H1 (cell line): ENCODE measurements around the gene UMAD1. TPM values are rescaled to one million over a fixed set of nuclear protein-coding genes. Genes with fewer than 3 reads are reported as not detected.

Experiments used
- CTCF ChIA-PET: fragments of 300-600 bp; sonication (Branson Sonifier 250); formaldehyde crosslinking; loops from one replicate; lab custom pipeline; 2021; ENCODE audit not compliant: partially characterized antibody; lab: Charles Lee
- POLR2A ChIA-PET: fragments of 300-600 bp; sonication (Branson Sonifier 250); formaldehyde crosslinking; loops from one replicate; lab custom pipeline; 2021; ENCODE audit warnings: inconsistent platforms; ENCODE audit not compliant: partially characterized antibody; lab: Charles Lee
- DNase-seq, 2 experiments: peaks; one replicate each; pipeline versions ENCODE4 v3.0.0 to v3.0.0-alpha.2; 2010 to 2022; ENCODE audit warnings: low spot score in 2 of 2, low read depth in 1 of 2, mixed read lengths in 1 of 2
- FAIRE-seq: peaks from 2 replicates; lab custom pipeline; 2011; peaks lifted over from hg19 to GRCh38; lab: Jason Lieb, UNC
- H2AFZ ChIP-seq: 2 replicates; pipeline ENCODE4 v1.8.1; 2012; ENCODE audit warnings: low read length, inconsistent platforms
- H2AK5ac ChIP-seq: 2 replicates; pipeline ENCODE4 v1.6.1; 2013; ENCODE audit warnings: low read depth, low read length
- H2BK120ac ChIP-seq: replicated peaks from 2 replicates; pipeline ENCODE3; 2013; ENCODE audit warnings: low read depth, low read length, inconsistent platforms
- H2BK12ac ChIP-seq: 2 replicates; pipeline ENCODE4 v1.6.1; 2013; ENCODE audit warnings: low read depth, low read length
- H2BK15ac ChIP-seq: 2 replicates; pipeline ENCODE4 v1.6.1; 2013; ENCODE audit warnings: low read length
- H2BK20ac ChIP-seq: 2 replicates; pipeline ENCODE4 v1.6.1; 2013; ENCODE audit warnings: low read length
- H2BK5ac ChIP-seq: 2 replicates; pipeline ENCODE4 v1.6.1; 2013; ENCODE audit warnings: low read depth, low read length
- H3K14ac ChIP-seq: 2 replicates; pipeline ENCODE4 v1.6.1; 2013; ENCODE audit warnings: inconsistent platforms; ENCODE audit not compliant: insufficient read length
- H3K18ac ChIP-seq: 2 replicates; pipeline ENCODE4 v1.6.1; 2013; ENCODE audit warnings: low read length; ENCODE audit errors: extremely low read depth
- H3K23ac ChIP-seq: 2 replicates; pipeline ENCODE4 v1.6.1; 2013; ENCODE audit warnings: inconsistent platforms; ENCODE audit not compliant: insufficient read length
- H3K23me2 ChIP-seq: 2 replicates; pipeline ENCODE4 v1.6.1; 2013; ENCODE audit warnings: low read depth, low read length
- H3K27ac ChIP-seq: 2 replicates; pipeline ENCODE4 v1.6.1; 2011; ENCODE audit warnings: low read depth, low read length, inconsistent platforms
- H3K27me3 ChIP-seq, 4 experiments: replicated peaks in 1 of 4; 1 replicate in 1 of 4; 2 replicates in 3 of 4; pipeline versions ENCODE4 v1.6.1 to v1.8.1; 2011 to 2013; ENCODE audit warnings: low read length in 3 of 4, mild to moderate bottlenecking in 3 of 4, inconsistent platforms in 2 of 4, mixed read lengths in 2 of 4, moderate library complexity in 1 of 4; ENCODE audit not compliant: control insufficient read depth in 3 of 4, insufficient read depth in 3 of 4; ENCODE audit errors: extremely low read depth in 1 of 4
- H3K36me3 ChIP-seq, 4 experiments: 2 replicates each; pipeline versions ENCODE4 v1.6.1 to v1.8.1; 2011 to 2013; ENCODE audit warnings: mild to moderate bottlenecking in 4 of 4, low read length in 3 of 4, moderate library complexity in 2 of 4, control low read depth in 1 of 4, inconsistent platforms in 1 of 4; ENCODE audit not compliant: insufficient read depth in 4 of 4, control insufficient read depth in 2 of 4
- H3K4ac ChIP-seq: replicated peaks from 2 replicates; pipeline ENCODE3; 2013; ENCODE audit warnings: low read length, low read depth, mixed read lengths, inconsistent platforms; ENCODE audit not compliant: insufficient read length
- H3K4me1 ChIP-seq, 4 experiments: replicated peaks in 1 of 4; 1 replicate in 1 of 4; 2 replicates in 3 of 4; pipeline versions ENCODE4 v1.6.1 to v1.8.1; 2011 to 2013; ENCODE audit warnings: low read length in 3 of 4, inconsistent platforms in 2 of 4, mixed read lengths in 1 of 4; ENCODE audit not compliant: insufficient read depth in 4 of 4, control insufficient read depth in 3 of 4
- H3K4me2 ChIP-seq, 2 experiments: 2 replicates each; pipeline versions ENCODE4 v1.6.1 to v1.8.1; 2011 to 2013; ENCODE audit warnings: low read depth in 2 of 2, low read length in 2 of 2, control low read depth in 1 of 2, inconsistent platforms in 1 of 2, mild to moderate bottlenecking in 1 of 2; ENCODE audit not compliant: insufficient read depth in 1 of 2
- H3K4me3 ChIP-seq, 4 experiments: fragments of 200-600, 300-600 bp in 1 of 4; sonication (generic), shearing (Covaris generic), sonication (Bioruptor Twin) in 1 of 4; 2 replicates each; pipeline versions ENCODE4 v1.5.1 to v1.8.1; 2011 to 2016; ENCODE audit warnings: low read length in 4 of 4, low read depth in 3 of 4, control low read depth in 2 of 4, inconsistent platforms in 2 of 4, mild to moderate bottlenecking in 2 of 4, mixed read lengths in 1 of 4, moderate library complexity in 1 of 4; ENCODE audit not compliant: insufficient read depth in 2 of 4; ENCODE audit errors: extremely low read depth in 1 of 4
- H3K56ac ChIP-seq: replicated peaks from 2 replicates; pipeline ENCODE3; 2013; ENCODE audit warnings: low read depth, mild to moderate bottlenecking, mixed read lengths, low read length, inconsistent platforms; ENCODE audit not compliant: insufficient read length
- H3K79me1 ChIP-seq: 2 replicates; pipeline ENCODE4 v1.6.1; 2013; ENCODE audit warnings: low read depth, low read length, control low read depth
- H3K79me2 ChIP-seq, 2 experiments: 2 replicates each; pipeline versions ENCODE4 v1.6.1 to v1.8.1; 2012 to 2013; ENCODE audit warnings: low read length in 2 of 2, mild to moderate bottlenecking in 2 of 2, inconsistent platforms in 1 of 2; ENCODE audit not compliant: insufficient read depth in 2 of 2, control insufficient read depth in 1 of 2
- H3K9ac ChIP-seq, 4 experiments: replicated peaks in 1 of 4; 1 replicate in 1 of 4; 2 replicates in 3 of 4; pipeline versions ENCODE4 v1.6.1 to v1.8.1; 2011 to 2013; ENCODE audit warnings: low read depth in 3 of 4, low read length in 3 of 4, control low read depth in 2 of 4, mild to moderate bottlenecking in 2 of 4, moderate library complexity in 2 of 4, inconsistent platforms in 1 of 4; ENCODE audit errors: extremely low read depth in 1 of 4
- H3K9me3 ChIP-seq, 2 experiments: 2 replicates each; pipeline versions ENCODE4 v1.6.1 to v1.8.1; 2012 to 2013; ENCODE audit warnings: mild to moderate bottlenecking in 2 of 2, moderate library complexity in 2 of 2, control low read depth in 1 of 2, inconsistent platforms in 1 of 2, low read depth in 1 of 2, low read length in 1 of 2, mixed read lengths in 1 of 2; ENCODE audit not compliant: insufficient read depth in 2 of 2
- H4K20me1 ChIP-seq, 2 experiments: replicated peaks in 1 of 2; 2 replicates each; pipeline versions ENCODE3 to v1.8.1; 2011 to 2013; ENCODE audit warnings: inconsistent platforms in 2 of 2, low read length in 2 of 2, mild to moderate bottlenecking in 1 of 2; ENCODE audit not compliant: insufficient read depth in 2 of 2, control insufficient read depth in 1 of 2
- H4K5ac ChIP-seq: 2 replicates; pipeline ENCODE4 v1.6.1; 2013; ENCODE audit warnings: low read length, low read depth, mixed read lengths, inconsistent platforms; ENCODE audit not compliant: insufficient read length
- H4K8ac ChIP-seq: 2 replicates; pipeline ENCODE4 v1.8.0; 2013; ENCODE audit warnings: mild to moderate bottlenecking, moderate library complexity, low read length, inconsistent platforms; ENCODE audit not compliant: insufficient read depth; ENCODE audit errors: extremely low read depth
- H4K91ac ChIP-seq: replicated peaks from 2 replicates; pipeline ENCODE3; 2013; ENCODE audit warnings: low read length, mixed read lengths, inconsistent platforms; ENCODE audit not compliant: insufficient read length
- BACH1 ChIP-seq: IDR thresholded peaks from 2 replicates; pipeline ENCODE4 v1.6.1; 2012; ENCODE audit warnings: low read length, improper control_type of control experiment
- CBX8 ChIP-seq: fragments of 300-800, 300-1000 bp; sonication (generic); IDR thresholded peaks from 2 replicates; pipeline ENCODE4 v1.7.1; 2016; ENCODE audit warnings: low read depth, low read length, borderline replicate concordance
- KDM5A ChIP-seq: fragments of 200-600 bp; IDR thresholded peaks from 2 replicates; pipeline ENCODE4 v1.7.1; 2012; ENCODE audit warnings: mild to moderate bottlenecking, low read length, inconsistent platforms, mixed read lengths
- NRF1 ChIP-seq: IDR thresholded peaks from 2 replicates; pipeline ENCODE4 v1.6.1; 2011; ENCODE audit warnings: mild to moderate bottlenecking, low read depth, low read length, improper control_type of control experiment
- POLR2AphosphoS5 ChIP-seq: IDR thresholded peaks from 2 replicates; pipeline ENCODE4 v1.6.1; 2011; ENCODE audit warnings: low read depth, low read length
- SUZ12 ChIP-seq: fragments of 200-600 bp; sonication (generic); IDR thresholded peaks from 2 replicates; pipeline ENCODE4 v1.6.1; 2012; ENCODE audit warnings: mild to moderate bottlenecking, inconsistent platforms, low read length, moderate library complexity, mixed read lengths
- WGBS, 2 experiments: shearing (Covaris generic) in 1 of 2; methylation state at CpG; one replicate each; pipeline versions ENCODE4 v1.1.6 to v1.1.7; 2013 to 2015; ENCODE audit warnings: low lambda C conversion rate in 2 of 2, mixed read lengths in 2 of 2, inconsistent platforms in 1 of 2, low coverage in 1 of 2, missing lambda C conversion rate in 1 of 2; ENCODE audit not compliant: insufficient replicate concordance in 2 of 2, insufficient coverage in 1 of 2, insufficient read length in 1 of 2; ENCODE audit errors: extremely low coverage in 1 of 2, missing lambda C conversion rate in 1 of 2; 5-methylcytosine and 5-hydroxymethylcytosine counted together
- polyA plus RNA-seq, 7 experiments: library from polyadenylated mRNA; depleted of rRNA in 3 of 7; stranded (reverse) in 5 of 7; unstranded in 2 of 7; fragments of >200 nt in 5 of 7; fragments of 200-250 nt in 2 of 7; gene quantifications; 1 replicate in 5 of 7; 2 replicates in 1 of 7; 4 replicates in 1 of 7; pipeline versions ENCODE4 v1.2.1 to v1.2.3, GENCODE V29; 2011 to 2013; ENCODE audit warnings: missing spikeins in 2 of 7, mixed read lengths in 2 of 7
- total RNA-seq: library from RNA; stranded (reverse); fragmentation: NEBNext Ultra II Directional; extraction: Animal tissue kit (Norgen Biotek cat#: 25700); gene quantifications from 2 replicates; pipeline ENCODE4 v1.2.1, GENCODE V29; 2021

Gene UMAD1
- total and polyA plus RNA-seq, 2 of the 8 experiments (the other 6 are each of a cell fraction or from before 2014, with no cell fraction given): 10.4 to 12.3 TPM

- Histone ChIP-seq H4K91ac (no peak overlapping the region), H3K9ac (no peak overlapping the region), H2BK20ac (no peak overlapping the region), H3K23me2 (no peaks in the 10 kb centered on the region; the same call in 1 of the 2 replicates), H4K20me1 (no peaks in the 10 kb centered on the region), H3K14ac (no peak overlapping the region), H3K36me3 (no peaks in the 10 kb centered on the region), H3K27me3 (no peaks in the 10 kb centered on the region), H3K18ac (no peak overlapping the region), H3K23ac (no peak overlapping the region), H2BK5ac (no peak overlapping the region), H3K56ac (no peak overlapping the region), H4K5ac (no peak overlapping the region), H3K9me3 (no peaks in the 10 kb centered on the region), H2AK5ac (no peak overlapping the region), H4K8ac (no peak overlapping the region), H2BK15ac (no peak overlapping the region), H3K79me1 (no peaks in the 10 kb centered on the region), H3K79me2 (no peaks in the 10 kb centered on the region), H3K4me3 (no peak overlapping the region), H3K4ac (no peak overlapping the region), H2AFZ (no peak overlapping the region), H2BK120ac (no peak overlapping the region), H2BK12ac (no peak overlapping the region), H3K4me2 (no peak overlapping the region), H3K27ac (no peak overlapping the region), H3K4me1 (peaks cover 0 to 10% (median 2%) of the 10 kb centered on the region in 4 experiments; a peak in 2 of 7 replicates)
- DNase-seq (no peak), FAIRE-seq (no peak)
- ChIA-PET CTCF (no interaction called here), POLR2A (no interaction called here)
- WGBS, 2 experiments: 93 to 100% methylated on average over 1 to 8 of the region's 8 CpGs
- no peak for TF ChIP-seq BACH1
- TF ChIP-seq SUZ12: no peak
- no peak for TF ChIP-seq NRF1
- no peak for TF ChIP-seq KDM5A
- no peak for TF ChIP-seq CBX8
- no peak for TF ChIP-seq POLR2AphosphoS5
Observed at GRCh38 chr7:7769710-7770627, 129.4 kb downstream of the UMAD1 start.
